Epithelial cell of esophagus (primary cell): ENCODE measurements around the gene TAMALIN.

Source experiments
- DNase-seq: peaks from one replicate; pipeline ENCODE4 v3.0.0; 2010; ENCODE audit warnings: low read depth
- H3K4me3 ChIP-seq: 2 replicates; pipeline ENCODE4 v1.5.1; 2011; ENCODE audit warnings: mild to moderate bottlenecking, low read length, control low read depth
- CTCF ChIP-seq: IDR thresholded peaks from 2 replicates; pipeline ENCODE4 v1.5.1; 2011; ENCODE audit warnings: low read depth, mild to moderate bottlenecking, low read length, control low read depth, inconsistent platforms; ENCODE audit not compliant: insufficient read depth; ENCODE audit errors: missing control alignments

The TAMALIN gene

GRCh38 chr12:52050116-52050757 lies 43.5 kb downstream of the TAMALIN start:
- no peak for DNase-seq
- peak overlapping the region; percentile 48 for H3K4me3 ChIP-seq
- no peak for TF ChIP-seq CTCF

- peak; percentile 89 for DNase-seq
- peak; percentile 1 for TF ChIP-seq CTCF
- peak within 1 kb of the TSS; percentile 48 for H3K4me3 ChIP-seq
Measured at GRCh38 chr12:52050758-52051541, 44.2 kb downstream of the TAMALIN start, which contains the start of gene NR4A1. Gene NR4A1 (plus strand): TSS chr12:52051442. CDS start chr12:52054329, 2,887 bp downstream.

- no peak for TF ChIP-seq CTCF
- peak; percentile 54 for DNase-seq
- no peak overlapping the region for H3K4me3 ChIP-seq
Measured at GRCh38 chr12:52052468-52053186, 45.9 kb downstream of the TAMALIN start.

- no peak overlapping the region for H3K4me3 ChIP-seq
- DNase-seq: no peak
- no peak for TF ChIP-seq CTCF
Measured at GRCh38 chr12:52053536-52054209, 46.9 kb downstream of the TAMALIN start.

GRCh38 chr12:52054231-52054832 lies 47.6 kb downstream of the TAMALIN start:
- no peak overlapping the region for H3K4me3 ChIP-seq
- DNase-seq: no peak
- no peak for TF ChIP-seq CTCF

GRCh38 chr12:52054833-52055730 lies 48.3 kb downstream of the TAMALIN start:
- no peak for DNase-seq
- H3K4me3 ChIP-seq: no peak overlapping the region
- TF ChIP-seq CTCF: no peak
